ENCODE measurements around the gene KCNG2.

DNA sequence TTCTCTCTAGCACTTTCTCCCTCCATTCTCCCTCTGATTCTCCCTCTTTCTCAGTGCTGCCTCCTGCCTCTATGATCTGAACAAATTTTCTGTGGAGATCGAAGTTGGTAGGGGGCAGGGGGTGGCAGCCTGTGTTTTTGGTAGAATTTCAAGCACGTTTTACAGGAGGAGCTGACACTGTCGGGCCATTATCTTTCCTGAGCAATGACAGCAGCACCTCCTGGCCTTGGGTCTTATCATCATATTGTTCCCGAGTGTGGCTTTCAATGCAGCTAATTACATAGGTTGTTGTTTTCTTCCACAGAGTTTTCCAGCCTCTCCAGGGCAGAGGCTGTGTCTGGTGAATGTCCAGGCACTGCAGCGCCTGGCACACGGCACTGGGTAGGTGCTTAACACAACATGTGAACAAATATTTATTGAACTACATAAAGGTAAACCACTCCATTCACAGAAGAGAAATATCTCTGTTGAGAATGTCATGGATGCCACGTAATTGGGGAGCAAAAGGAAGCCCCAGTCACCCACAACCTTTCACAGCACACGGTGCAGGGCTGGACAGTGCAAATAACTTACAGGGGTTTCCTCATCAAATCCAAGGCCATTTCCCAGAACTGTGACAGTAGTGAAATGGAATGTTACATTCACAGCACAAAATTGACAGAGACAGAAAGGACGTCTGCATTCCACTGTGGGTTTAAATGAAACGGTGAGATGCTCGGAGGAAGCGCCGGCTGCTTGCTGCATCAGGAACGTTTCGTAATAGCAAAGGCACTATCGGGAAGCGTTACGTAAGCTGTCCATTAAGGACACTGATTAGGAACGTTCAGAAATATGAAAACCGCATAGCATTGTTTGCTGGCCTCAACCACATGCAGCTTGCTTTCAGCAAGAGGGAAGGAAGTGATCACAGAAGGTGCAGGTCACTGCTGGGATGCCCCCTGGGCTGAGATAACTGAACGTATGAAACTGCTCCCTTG, 6.5 kb upstream of the KCNG2 start:
- TF ChIP-seq, protein P1, sequence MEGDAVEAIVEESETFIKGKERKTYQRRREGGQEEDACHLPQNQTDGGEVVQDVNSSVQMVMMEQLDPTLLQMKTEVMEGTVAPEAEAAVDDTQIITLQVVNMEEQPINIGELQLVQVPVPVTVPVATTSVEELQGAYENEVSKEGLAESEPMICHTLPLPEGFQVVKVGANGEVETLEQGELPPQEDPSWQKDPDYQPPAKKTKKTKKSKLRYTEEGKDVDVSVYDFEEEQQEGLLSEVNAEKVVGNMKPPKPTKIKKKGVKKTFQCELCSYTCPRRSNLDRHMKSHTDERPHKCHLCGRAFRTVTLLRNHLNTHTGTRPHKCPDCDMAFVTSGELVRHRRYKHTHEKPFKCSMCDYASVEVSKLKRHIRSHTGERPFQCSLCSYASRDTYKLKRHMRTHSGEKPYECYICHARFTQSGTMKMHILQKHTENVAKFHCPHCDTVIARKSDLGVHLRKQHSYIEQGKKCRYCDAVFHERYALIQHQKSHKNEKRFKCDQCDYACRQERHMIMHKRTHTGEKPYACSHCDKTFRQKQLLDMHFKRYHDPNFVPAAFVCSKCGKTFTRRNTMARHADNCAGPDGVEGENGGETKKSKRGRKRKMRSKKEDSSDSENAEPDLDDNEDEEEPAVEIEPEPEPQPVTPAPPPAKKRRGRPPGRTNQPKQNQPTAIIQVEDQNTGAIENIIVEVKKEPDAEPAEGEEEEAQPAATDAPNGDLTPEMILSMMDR (IDR thresholded peaks at IDR 0.05 in 2 of 3, conservative IDR thresholded peaks at IDR 0.05 in 1 of 3; ENCODE audit: control insufficient read depth in 2 of 3, extremely low read depth in 1 of 3, insufficient read depth in 1 of 3, low read depth in 3 of 3, low read length in 3 of 3): no peak
- TF ChIP-seq CEBPB (IDR thresholded peaks at IDR 0.05; ENCODE audit: borderline replicate concordance in 1 of 2, low read depth in 2 of 2, low read length in 2 of 2) (no peak), EP300 (IDR thresholded peaks at IDR 0.05; ENCODE audit: borderline replicate concordance in 1 of 2, control insufficient read depth in 1 of 2, low read depth in 2 of 2, low read length in 2 of 2) (no peak)

All from GM12878 (cell line).